Endodermal cell (in vitro differentiated cells): ENCODE measurements around the gene USP48. TPM values are rescaled to one million over a fixed set of nuclear protein-coding genes. Genes with fewer than 3 reads are reported as not detected.

ENCODE experiments used
- DNase-seq: peaks from one replicate; pipeline ENCODE4 v3.0.0-alpha.2; 2017
- H3K27ac ChIP-seq: 2 replicates; pipeline ENCODE4 v1.5.1; 2013; ENCODE audit warnings: mild to moderate bottlenecking, low read depth, low read length, moderate library complexity
- H3K27me3 ChIP-seq: 2 replicates; pipeline ENCODE4 v1.6.1; 2013; ENCODE audit warnings: mild to moderate bottlenecking, low read length, moderate library complexity; ENCODE audit not compliant: insufficient read depth, control insufficient read depth, poor library complexity, severe bottlenecking
- H3K36me3 ChIP-seq: 2 replicates; pipeline ENCODE4 v1.7.0; 2013; ENCODE audit warnings: mild to moderate bottlenecking, low read length, moderate library complexity; ENCODE audit not compliant: control insufficient read depth, insufficient read depth
- H3K4me1 ChIP-seq: one replicate; pipeline ENCODE4 v1.7.0; 2013; ENCODE audit warnings: low read length; ENCODE audit not compliant: control insufficient read depth, insufficient read depth
- H3K4me3 ChIP-seq: 2 replicates; pipeline ENCODE4 v1.5.1; 2013; ENCODE audit warnings: mild to moderate bottlenecking, low read length, moderate library complexity
- H3K9ac ChIP-seq: 2 replicates; pipeline ENCODE4 v1.6.1; 2013; ENCODE audit warnings: mild to moderate bottlenecking, low read length, moderate library complexity; ENCODE audit not compliant: poor library complexity, severe bottlenecking; ENCODE audit errors: extremely low read depth
- H3K9me3 ChIP-seq: 2 replicates; pipeline ENCODE4 v1.6.1; 2013; ENCODE audit warnings: mild to moderate bottlenecking, low read length, moderate library complexity; ENCODE audit not compliant: control insufficient read depth
- H3K27ac Mint-ChIP-seq: 2 replicates; pipeline ENCODE4 v1.8.0; 2020; ENCODE audit warnings: mixed read lengths
- H3K27me3 Mint-ChIP-seq: 2 replicates; pipeline ENCODE4 v1.8.0; 2021; ENCODE audit warnings: mild to moderate bottlenecking, mixed read lengths; ENCODE audit not compliant: insufficient read depth
- H3K36me3 Mint-ChIP-seq: 2 replicates; pipeline ENCODE4 v1.8.0; 2020; ENCODE audit warnings: low read depth, mixed read lengths
- H3K4me1 Mint-ChIP-seq: 2 replicates; pipeline ENCODE4 v1.8.0; 2020; ENCODE audit warnings: mixed read lengths
- H3K4me3 Mint-ChIP-seq: 2 replicates; pipeline ENCODE4 v1.8.0; 2020; ENCODE audit warnings: mild to moderate bottlenecking, moderate library complexity, mixed read lengths
- H3K9me3 Mint-ChIP-seq: 2 replicates; pipeline ENCODE4 v1.8.0; 2020; ENCODE audit warnings: mild to moderate bottlenecking, mixed read lengths
- WGBS, 2 experiments: methylation state at CpG; one replicate each; pipeline versions ENCODE4 v1.1.5 to v1.1.7; 2013; ENCODE audit warnings: missing lambda C conversion rate in 2 of 2, mixed read lengths in 1 of 2; ENCODE audit not compliant: insufficient coverage in 1 of 2, insufficient read length in 1 of 2; 5-methylcytosine and 5-hydroxymethylcytosine counted together
- total RNA-seq, 2 donors: library from RNA; stranded (reverse); fragmentation: NEBNext Ultra II Directional in 1 of 2; extraction: Animal tissue kit (Norgen Biotek cat#: 25700) in 1 of 2; gene quantifications; 2 replicates in 1 of 2; 3 replicates in 1 of 2; pipeline ENCODE4 v1.2.1, GENCODE V29; 2021
- TF ChIP-seq, protein P1 (sequence below): fragments of 200-600 bp; sonication (generic); conservative IDR thresholded peaks from 2 replicates; pipeline ENCODE4 v1.5.0; 2021; ENCODE audit warnings: antibody characterized with exemption, mild to moderate bottlenecking

Gene USP48
- total RNA-seq, 2 donors from 2014 or later, result 73.8 to 78.6 TPM

GRCh38 chr1:21693732-21694131, 89.2 kb downstream of the USP48 start:
- Histone ChIP-seq H3K36me3 (peaks cover 64% of the 10 kb centered on the region), H3K27ac (no peak overlapping the region), H3K4me3 (no peak overlapping the region), H3K27me3 (no peaks in the 10 kb centered on the region), H3K9me3 (no peaks in the 10 kb centered on the region), H3K9ac (no peak overlapping the region), H3K4me1 (no peaks in the 10 kb centered on the region)
- H3K27ac Mint-ChIP-seq, result no peak overlapping the region
- TF ChIP-seq, protein P1, sequence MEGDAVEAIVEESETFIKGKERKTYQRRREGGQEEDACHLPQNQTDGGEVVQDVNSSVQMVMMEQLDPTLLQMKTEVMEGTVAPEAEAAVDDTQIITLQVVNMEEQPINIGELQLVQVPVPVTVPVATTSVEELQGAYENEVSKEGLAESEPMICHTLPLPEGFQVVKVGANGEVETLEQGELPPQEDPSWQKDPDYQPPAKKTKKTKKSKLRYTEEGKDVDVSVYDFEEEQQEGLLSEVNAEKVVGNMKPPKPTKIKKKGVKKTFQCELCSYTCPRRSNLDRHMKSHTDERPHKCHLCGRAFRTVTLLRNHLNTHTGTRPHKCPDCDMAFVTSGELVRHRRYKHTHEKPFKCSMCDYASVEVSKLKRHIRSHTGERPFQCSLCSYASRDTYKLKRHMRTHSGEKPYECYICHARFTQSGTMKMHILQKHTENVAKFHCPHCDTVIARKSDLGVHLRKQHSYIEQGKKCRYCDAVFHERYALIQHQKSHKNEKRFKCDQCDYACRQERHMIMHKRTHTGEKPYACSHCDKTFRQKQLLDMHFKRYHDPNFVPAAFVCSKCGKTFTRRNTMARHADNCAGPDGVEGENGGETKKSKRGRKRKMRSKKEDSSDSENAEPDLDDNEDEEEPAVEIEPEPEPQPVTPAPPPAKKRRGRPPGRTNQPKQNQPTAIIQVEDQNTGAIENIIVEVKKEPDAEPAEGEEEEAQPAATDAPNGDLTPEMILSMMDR, result no peak
- peaks cover 61% of the 10 kb centered on the region for H3K36me3 Mint-ChIP-seq
- no peak for DNase-seq
- H3K4me3 Mint-ChIP-seq, result no peak overlapping the region
- H3K9me3 Mint-ChIP-seq, result no peaks in the 10 kb centered on the region
- no peaks in the 10 kb centered on the region for H3K4me1 Mint-ChIP-seq
- no peaks in the 10 kb centered on the region for H3K27me3 Mint-ChIP-seq

GRCh38 chr1:21691739-21692138, 91.2 kb downstream of the USP48 start:
- Mint-ChIP-seq H3K36me3 (peaks cover 66% of the 10 kb centered on the region), H3K4me3 (no peak overlapping the region)
- WGBS, 2 experiments, result 92 to 97% methylated on average over 2 to 3 of the region's 3 CpGs

DNA sequence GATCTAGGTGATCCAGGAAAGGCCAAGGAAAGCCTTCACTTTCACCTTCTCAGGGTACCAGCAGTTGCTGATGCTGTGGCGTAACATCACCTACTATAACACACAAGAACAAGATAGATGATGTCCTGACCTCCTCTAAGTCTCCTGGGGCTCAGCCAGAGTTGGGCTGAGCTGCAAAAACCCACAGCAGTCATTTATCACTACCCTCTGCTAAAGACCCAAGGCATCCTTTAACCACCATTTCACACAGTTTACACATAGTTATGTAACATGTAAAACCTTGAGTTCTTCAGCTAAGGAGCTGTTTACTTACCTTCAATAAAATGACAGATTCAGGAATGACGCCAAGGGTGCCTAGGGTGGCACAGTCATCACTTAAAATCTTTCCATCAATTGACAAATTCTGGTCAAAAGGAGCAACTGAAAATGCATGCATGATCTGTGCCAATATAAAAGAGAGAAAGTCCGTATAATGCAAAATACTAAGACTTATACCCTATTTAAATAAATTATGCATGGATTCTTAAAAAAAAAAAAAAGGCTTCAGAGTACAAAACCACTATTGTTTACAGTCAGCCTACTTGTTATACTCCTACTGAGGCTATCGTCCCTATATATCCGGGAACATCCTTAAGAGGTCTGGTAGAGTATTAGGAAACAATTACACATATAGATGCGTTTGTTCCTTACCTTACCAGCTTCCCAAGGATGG, 93.1 kb downstream of the USP48 start:
- no peak overlapping the region for H3K27ac Mint-ChIP-seq
- 88 to 99% methylated on average over 2 to 5 of the region's 6 CpGs for WGBS, 2 experiments
- no peak overlapping the region for H3K4me3 ChIP-seq
- no peaks in the 10 kb centered on the region for H3K27me3 ChIP-seq
- peak; percentile 13 for DNase-seq
- H3K9me3 Mint-ChIP-seq, result peaks cover 3% of the 10 kb centered on the region
- no peak overlapping the region for H3K9ac ChIP-seq
- H3K4me1 ChIP-seq, result no peaks in the 10 kb centered on the region
- H3K36me3 Mint-ChIP-seq, result peaks cover 78% of the 10 kb centered on the region
- H3K27me3 Mint-ChIP-seq, result no peaks in the 10 kb centered on the region
- H3K4me1 Mint-ChIP-seq, result no peaks in the 10 kb centered on the region
- no peak overlapping the region for H3K4me3 Mint-ChIP-seq
- peaks cover 2% of the 10 kb centered on the region for H3K9me3 ChIP-seq
- TF ChIP-seq, protein P1, result no peak
- H3K36me3 ChIP-seq, result peaks cover 82% of the 10 kb centered on the region
- no peak overlapping the region for H3K27ac ChIP-seq

More at GRCh38 chr1:21691739-21692138, 91.2 kb downstream of the USP48 start:
- Histone ChIP-seq H3K9ac (no peak overlapping the region), H3K36me3 (peaks cover 71% of the 10 kb centered on the region), H3K27ac (no peak overlapping the region), H3K4me3 (no peak overlapping the region), H3K9me3 (no peaks in the 10 kb centered on the region), H3K27me3 (no peaks in the 10 kb centered on the region), H3K4me1 (no peaks in the 10 kb centered on the region)
- no peaks in the 10 kb centered on the region for H3K27me3 Mint-ChIP-seq
- H3K4me1 Mint-ChIP-seq, result no peaks in the 10 kb centered on the region
- no peaks in the 10 kb centered on the region for H3K9me3 Mint-ChIP-seq
- no peak for DNase-seq
- H3K27ac Mint-ChIP-seq, result no peak overlapping the region
- TF ChIP-seq, protein P1, result no peak
